Tongue (tissue), 3 donors: ENCODE measurements around the gene TDRD12. TPM values are rescaled to one million over a fixed set of nuclear protein-coding genes. Genes with fewer than 3 reads are reported as not detected.

ENCODE experiments used
- DNase-seq: peaks from one replicate; pipeline ENCODE4 v3.0.0-alpha.2; 2015
- small RNA-seq: library from RNA; depleted of rRNA; stranded (forward); fragments of <200 nt; gene quantifications from one replicate; pipeline ENCODE3, GENCODE V24; 2014; ENCODE audit warnings: low replicate concordance
- total RNA-seq: library from RNA; depleted of rRNA; stranded (reverse); fragments of >200 nt; gene quantifications from one replicate; pipeline ENCODE4 v1.2.3, GENCODE V29; 2014

TDRD12 gene
- total RNA-seq, 1 donor from 2014 or later = 0.41 TPM

DNA sequence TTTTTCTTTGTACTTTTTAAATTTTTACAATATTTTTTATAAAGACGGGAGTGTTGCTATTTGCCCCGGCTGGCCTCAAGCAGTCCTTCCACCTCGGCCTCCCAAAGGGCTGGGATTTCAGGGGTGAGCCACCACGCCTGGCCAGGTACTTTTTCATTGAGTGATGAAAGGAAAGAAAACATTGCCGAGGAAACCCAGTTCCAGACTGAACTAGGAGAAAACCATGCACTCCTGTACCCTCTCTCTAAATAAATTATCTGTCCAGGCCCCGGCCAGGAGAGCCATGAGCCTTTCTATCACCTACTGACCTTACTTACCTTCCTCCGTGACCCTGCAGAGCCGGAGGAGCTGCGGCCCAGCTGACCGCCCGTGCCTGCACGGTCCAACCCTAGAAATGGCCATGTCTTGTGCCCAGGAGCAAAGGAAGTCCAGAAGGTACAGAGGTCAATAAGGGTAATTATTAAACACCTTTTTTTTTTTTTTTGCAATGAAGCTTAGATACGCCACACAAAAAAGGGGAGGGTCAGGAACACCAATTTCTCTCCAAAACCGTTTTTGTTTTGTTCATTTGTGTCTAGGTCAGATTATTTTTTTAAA is 149.9 kb downstream of the TDRD12 start, which contains the start of gene SLC7A9:
TSS of gene SLC7A9 (minus strand) at position 399 of the 597 bp plus-strand sequence. CDS start 1,233 bp downstream, outside the sequence.
- no peak for DNase-seq

DNA sequence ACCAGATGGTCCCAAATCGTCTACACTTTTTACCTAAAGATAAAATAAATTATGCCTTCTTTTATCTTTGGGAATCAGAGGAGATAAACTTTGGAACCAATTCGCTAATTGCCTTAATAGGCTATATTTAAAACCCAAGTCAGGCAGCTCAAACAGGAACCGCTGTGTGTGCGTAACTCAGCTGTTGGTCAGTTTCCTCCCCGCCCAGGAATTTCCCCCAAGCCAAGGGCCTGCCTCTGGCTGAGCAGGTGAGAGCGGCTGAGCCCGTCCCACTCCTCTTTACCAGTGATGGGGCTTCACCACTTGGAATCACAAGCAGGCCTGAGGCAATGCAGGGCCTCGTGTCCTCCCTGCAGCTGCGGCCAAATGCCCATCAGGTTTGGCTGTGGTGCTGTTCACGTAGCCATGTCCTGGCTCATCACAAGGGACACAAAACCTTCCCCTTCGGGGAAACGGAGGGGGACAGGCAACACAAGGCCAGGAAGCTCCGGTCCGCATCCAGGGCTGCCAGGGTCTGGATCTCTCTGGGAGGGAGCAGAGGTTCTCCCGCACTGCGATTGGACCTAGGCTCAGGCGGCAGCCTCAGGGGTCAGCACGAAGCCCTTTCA is 150.5 kb downstream of the TDRD12 start:
- no peak for DNase-seq

- DNase-seq = peak; percentile 45
These were observed 151.4 kb downstream of the TDRD12 start for GRCh38 chr19:32870981-32871451.

DNA sequence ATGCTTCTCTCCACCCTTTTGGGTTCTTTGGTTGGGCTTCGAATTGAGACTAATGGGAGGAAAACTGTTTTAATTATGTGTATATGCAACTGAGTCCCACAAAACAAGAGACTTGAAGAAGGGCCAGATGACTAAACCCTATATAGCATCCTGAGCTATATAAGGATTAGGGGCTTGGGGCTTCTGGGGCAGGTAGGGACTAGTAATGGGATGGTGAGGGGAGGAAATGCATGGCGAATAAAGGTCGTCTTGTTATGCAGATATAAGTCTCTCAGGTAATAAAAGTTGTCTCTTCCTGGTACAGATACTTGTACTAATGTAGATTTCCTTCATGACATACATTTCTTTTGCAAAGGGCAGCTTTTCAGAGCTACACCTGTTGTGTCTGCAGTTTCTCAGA is 152.8 kb downstream of the TDRD12 start:
- no peak for DNase-seq

GRCh38 chr19:32873247-32873959 is 153.8 kb downstream of the TDRD12 start:
- no peak for DNase-seq

GRCh38 chr19:32874605-32875004 is 155.0 kb downstream of the TDRD12 start:
- DNase-seq = no peak

DNA sequence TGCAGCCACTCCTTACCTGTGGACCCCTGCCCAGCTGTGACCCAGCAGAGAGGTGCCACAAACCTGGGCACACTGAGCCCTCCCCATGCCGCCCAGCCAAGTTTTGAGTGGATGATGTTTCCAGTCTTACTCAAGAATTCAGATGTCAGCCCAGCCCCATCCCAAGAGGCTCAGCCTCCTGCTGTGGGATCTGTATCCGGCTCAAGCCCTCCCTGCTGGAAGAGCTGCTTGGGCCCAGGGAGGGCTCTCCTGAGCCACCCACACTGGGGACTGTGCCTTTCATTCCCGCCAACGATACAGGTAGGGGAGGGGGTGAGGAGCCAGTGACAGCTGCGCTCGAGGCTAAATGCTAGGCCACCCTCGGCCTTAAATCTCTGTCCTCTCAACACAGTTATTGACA is 155.9 kb downstream of the TDRD12 start:
- no peak for DNase-seq

GRCh38 chr19:32876236-32876918 is 156.8 kb downstream of the TDRD12 start:
- no peak for DNase-seq

GRCh38 chr19:32876919-32877285 is 157.3 kb downstream of the TDRD12 start:
- DNase-seq = no peak

Small RNA genes lying within 50 kb of the gene (small RNA-seq; reads per million reads assigned to genes)
- gene RN7SKP22 = not detected

Other genes with a start within 250 kb of the TDRD12 start
- gene PDCD5, start 138.6 kb upstream of the TDRD12 start, total RNA-seq = 91.8 TPM
- gene ANKRD27, start 44.6 kb upstream of the TDRD12 start, total RNA-seq = 19.6 TPM
- gene RGS9BP, start 43.9 kb upstream of the TDRD12 start, total RNA-seq = 7.1 TPM
- gene NUDT19, start 27.9 kb upstream of the TDRD12 start, total RNA-seq = 11.4 TPM
- not detected for gene SLC7A9, start 150.0 kb downstream of the TDRD12 start, total RNA-seq